Duodenal mucosa (tissue), 2 donors: ENCODE data around the gene TOR1AIP2.

ENCODE experiments used
- H3K27ac ChIP-seq: one replicate; pipeline ENCODE4 v1.7.0; 2013; ENCODE audit warnings: low read depth, low read length
- H3K27me3 ChIP-seq, 2 donors: one replicate each; pipeline ENCODE4 v1.7.0; 2013; ENCODE audit warnings: low read length in 2 of 2, control low read depth in 1 of 2; ENCODE audit not compliant: insufficient read depth in 2 of 2, control insufficient read depth in 1 of 2
- H3K36me3 ChIP-seq, 2 donors: one replicate each; pipeline ENCODE4 v1.7.0; 2013; ENCODE audit warnings: low read length in 2 of 2, control low read depth in 1 of 2; ENCODE audit not compliant: insufficient read depth in 2 of 2, control insufficient read depth in 1 of 2
- H3K4me1 ChIP-seq, 2 donors: one replicate each; pipeline ENCODE4 v1.7.0; 2013; ENCODE audit warnings: low read length in 2 of 2, control low read depth in 1 of 2; ENCODE audit not compliant: insufficient read depth in 2 of 2, control insufficient read depth in 1 of 2
- H3K4me3 ChIP-seq, 2 donors: one replicate each; pipeline ENCODE4 v1.7.0; 2013; ENCODE audit warnings: low read length in 2 of 2, low read depth in 1 of 2
- H3K9ac ChIP-seq, 2 donors: one replicate each; pipeline ENCODE4 v1.7.0; 2013; ENCODE audit warnings: low read length in 2 of 2, low read depth in 1 of 2
- H3K9me3 ChIP-seq, 2 donors: one replicate each; pipeline ENCODE4 v1.7.0; 2013; ENCODE audit warnings: low read length in 2 of 2, control low read depth in 1 of 2; ENCODE audit not compliant: control insufficient read depth in 1 of 2

The TOR1AIP2 gene

DNA sequence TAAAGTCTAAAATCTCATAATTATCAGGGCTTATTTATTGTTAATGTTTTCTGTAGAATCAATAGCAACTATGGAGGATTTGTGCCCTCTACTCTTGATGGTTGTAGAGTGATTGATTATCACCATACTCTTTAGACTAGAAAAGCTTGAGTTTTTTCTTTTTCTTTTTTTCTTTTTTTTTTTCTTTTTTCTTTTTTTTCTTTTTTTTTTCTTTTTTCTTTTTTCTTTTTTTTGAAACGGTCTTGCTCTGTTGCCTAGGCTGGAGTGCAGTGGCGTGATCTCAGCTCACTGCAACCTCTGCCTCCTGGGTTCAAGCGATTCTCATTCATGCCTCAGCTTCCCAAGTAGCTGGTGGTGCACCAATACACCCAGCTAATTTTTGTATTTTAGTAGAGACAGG lies 34.2 kb upstream of the TOR1AIP2 start:
- Histone ChIP-seq H3K4me1 (no peaks in the 10 kb centered on the region), H3K27ac (no peak overlapping the region), H3K27me3 (no peaks in the 10 kb centered on the region), H3K9ac (no peak overlapping the region), H3K36me3 (peaks cover 18 to 45% of the 10 kb centered on the region in 2 donors), H3K4me3 (no peak overlapping the region), H3K9me3 (no peaks in the 10 kb centered on the region)

DNA sequence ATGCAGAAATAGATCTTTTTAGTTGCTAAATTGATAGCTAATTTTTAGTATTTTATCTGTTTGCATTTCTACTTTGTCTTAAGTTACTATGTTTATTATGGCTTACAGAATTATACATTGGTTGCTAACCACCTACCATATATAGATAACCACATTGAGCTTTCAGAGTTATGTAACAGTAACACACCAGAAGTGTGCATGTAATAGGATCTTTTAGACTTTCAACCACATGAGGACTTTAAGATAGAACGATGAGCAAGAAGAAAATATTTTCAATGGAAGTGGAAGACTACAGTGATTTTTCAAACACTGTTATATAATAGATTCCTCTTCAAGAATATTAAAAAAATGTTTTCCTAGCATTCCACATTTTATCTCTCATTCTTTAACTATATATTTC lies 33.3 kb upstream of the TOR1AIP2 start:
- Histone ChIP-seq H3K27ac (no peak overlapping the region), H3K27me3 (no peaks in the 10 kb centered on the region), H3K9ac (no peak overlapping the region), H3K9me3 (no peaks in the 10 kb centered on the region), H3K4me1 (no peaks in the 10 kb centered on the region), H3K4me3 (no peak overlapping the region), H3K36me3 (peaks cover 18 to 48% of the 10 kb centered on the region in 2 donors)

DNA sequence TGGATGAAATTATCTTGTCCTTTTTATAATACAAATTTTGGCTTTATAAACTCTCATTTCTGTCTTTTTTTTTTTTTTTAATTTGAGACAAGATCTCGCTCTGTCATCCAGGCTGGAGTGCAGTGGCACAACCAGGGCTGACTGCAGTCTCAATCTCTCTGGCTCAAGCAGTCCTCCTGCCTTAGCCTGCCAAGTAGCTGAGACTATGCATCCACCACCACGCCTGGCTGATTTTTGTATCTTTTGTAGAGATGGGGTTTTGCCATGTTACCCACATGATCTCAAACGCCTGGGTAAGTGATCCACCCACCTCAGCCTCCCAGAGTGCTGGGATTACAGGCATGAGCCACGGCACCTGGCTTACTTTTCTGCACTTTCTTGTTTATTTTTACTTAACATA lies 12.0 kb upstream of the TOR1AIP2 start:
- H3K27me3 ChIP-seq, result no peaks in the 10 kb centered on the region
- H3K27ac ChIP-seq, result no peak overlapping the region
- peaks cover 9 to 54% of the 10 kb centered on the region in 2 donors for H3K36me3 ChIP-seq
- H3K9ac ChIP-seq, result no peak overlapping the region
- H3K9me3 ChIP-seq, result no peaks in the 10 kb centered on the region
- H3K4me3 ChIP-seq, result no peak overlapping the region
- H3K4me1 ChIP-seq, result peaks cover 9 to 10% of the 10 kb centered on the region in 2 donors

GRCh38 chr1:179888071-179888470 lies 10.5 kb upstream of the TOR1AIP2 start:
- no peak overlapping the region for H3K4me3 ChIP-seq
- peaks cover 9 to 44% of the 10 kb centered on the region in 2 donors for H3K36me3 ChIP-seq
- peaks cover 19 to 22% of the 10 kb centered on the region in 2 donors for H3K4me1 ChIP-seq
- no peaks in the 10 kb centered on the region for H3K27me3 ChIP-seq
- H3K9ac ChIP-seq, result no peak overlapping the region
- H3K9me3 ChIP-seq, result no peaks in the 10 kb centered on the region
- no peak overlapping the region for H3K27ac ChIP-seq

DNA sequence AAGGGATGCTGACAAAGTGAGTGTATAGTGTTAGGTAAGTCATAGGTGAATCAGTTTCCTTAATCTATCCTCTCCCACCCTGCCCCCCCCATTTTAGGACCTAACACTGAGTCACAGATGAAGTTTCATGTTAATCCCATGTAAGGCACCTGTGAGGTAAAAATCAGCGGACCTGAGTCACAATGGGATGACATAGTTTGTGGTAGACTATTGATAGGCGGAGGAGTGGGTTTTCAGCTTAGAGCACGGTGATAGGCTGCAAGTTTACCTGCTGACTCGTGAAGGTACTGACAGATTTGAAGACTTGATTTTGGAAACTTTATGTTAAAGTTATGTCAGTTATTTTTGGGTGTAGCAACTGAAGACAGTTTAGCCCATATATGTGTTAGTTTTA lies 6.1 kb upstream of the TOR1AIP2 start:
- Histone ChIP-seq H3K36me3 (peaks cover 4 to 12% of the 10 kb centered on the region in 2 donors), H3K4me1 (peaks cover 26 to 28% of the 10 kb centered on the region in 2 donors), H3K27me3 (no peaks in the 10 kb centered on the region), H3K27ac (no peak overlapping the region), H3K9ac (peak overlapping the region; percentile 95 to 98), H3K9me3 (no peaks in the 10 kb centered on the region), H3K4me3 (peak overlapping the region; percentile 94 to 98)

DNA sequence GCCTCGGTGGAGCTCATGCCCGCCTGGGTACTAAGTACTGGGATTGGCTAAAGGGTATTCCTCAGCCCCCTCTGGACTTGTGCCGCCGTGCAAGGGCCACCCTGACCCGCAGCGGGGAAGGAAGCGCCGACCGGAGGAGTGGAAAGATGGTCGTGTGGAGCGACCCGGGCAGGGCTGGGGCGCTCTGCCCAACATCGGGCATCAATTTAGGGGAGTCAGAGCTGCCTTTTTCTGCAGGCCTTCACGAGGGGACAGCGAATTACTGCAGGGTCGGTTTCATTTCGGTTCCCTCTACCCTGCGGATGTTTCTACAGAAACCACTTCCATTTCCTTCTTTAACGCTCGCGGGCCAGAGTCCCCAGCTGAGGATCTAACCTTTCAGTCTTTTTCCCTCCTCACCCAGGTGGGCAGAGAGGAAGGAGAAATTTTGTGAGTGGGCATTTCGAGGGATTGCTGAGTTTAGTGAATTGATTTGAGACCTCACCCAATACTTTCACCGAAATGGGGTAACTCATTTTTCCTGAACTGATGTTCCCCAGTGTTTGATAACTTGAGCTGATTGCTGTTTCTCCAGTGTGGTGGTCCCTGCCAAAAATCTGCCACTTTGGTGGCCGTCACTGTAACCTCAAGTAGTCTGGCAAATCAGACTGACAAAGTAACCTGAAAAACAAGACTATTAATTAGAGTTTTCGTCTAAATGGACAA lies 5.6 kb upstream of the TOR1AIP2 start:
- H3K4me3 ChIP-seq, result peak overlapping the region; percentile 94 to 98
- H3K9ac ChIP-seq, result peak overlapping the region; percentile 95 to 98
- H3K36me3 ChIP-seq, result peaks cover 4 to 12% of the 10 kb centered on the region in 2 donors
- H3K4me1 ChIP-seq, result peaks cover 28 to 30% of the 10 kb centered on the region in 2 donors
- no peaks in the 10 kb centered on the region for H3K9me3 ChIP-seq
- H3K27me3 ChIP-seq, result no peaks in the 10 kb centered on the region
- H3K27ac ChIP-seq, result peak overlapping the region; percentile 100

DNA sequence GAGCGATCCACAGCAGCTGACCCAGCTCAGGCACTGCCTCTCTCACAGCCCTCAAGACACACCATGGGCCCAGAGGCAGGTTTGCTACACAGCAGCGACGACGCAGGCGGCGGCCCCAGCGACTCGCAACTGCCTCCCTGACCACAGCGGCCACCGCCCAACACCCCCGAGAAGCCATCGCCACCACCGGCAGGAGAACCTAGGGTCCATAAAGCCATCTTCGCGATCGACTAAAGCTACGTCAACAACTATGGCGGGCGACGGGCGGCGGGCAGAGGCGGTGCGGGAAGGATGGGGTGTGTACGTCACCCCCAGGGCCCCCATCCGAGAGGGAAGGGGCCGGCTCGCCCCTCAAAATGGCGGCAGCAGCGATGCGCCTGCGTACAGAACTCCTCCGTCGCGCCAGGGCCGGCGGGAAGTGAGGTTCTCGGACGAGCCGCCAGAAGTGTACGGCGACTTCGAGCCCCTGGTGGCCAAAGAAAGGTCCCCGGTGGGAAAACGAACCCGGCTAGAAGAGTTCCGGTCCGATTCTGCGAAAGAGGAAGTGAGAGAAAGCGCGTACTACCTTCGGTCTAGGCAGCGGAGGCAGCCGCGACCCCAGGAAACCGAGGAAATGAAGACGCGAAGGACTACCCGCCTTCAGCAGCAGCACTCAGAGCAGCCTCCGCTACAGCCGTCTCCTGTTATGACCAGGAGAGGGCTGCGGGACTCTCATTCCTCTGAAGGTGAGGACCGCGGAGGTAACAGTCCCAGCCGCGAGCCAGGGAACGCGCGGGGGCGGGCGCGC lies 4.8 kb upstream of the TOR1AIP2 start, which contains the start of gene TOR1AIP1:
Gene TOR1AIP1 (plus strand): TSS at position 33 of the 787 bp plus-strand sequence. CDS start 218 bp downstream, at position 251.
- H3K9me3 ChIP-seq, result no peaks in the 10 kb centered on the region
- H3K4me3 ChIP-seq, result peak within 1 kb of the TSS; percentile 94 to 98
- no peaks in the 10 kb centered on the region for H3K27me3 ChIP-seq
- H3K4me1 ChIP-seq, result peaks cover 30 to 35% of the 10 kb centered on the region in 2 donors
- peak within 1 kb of the TSS; percentile 100 for H3K27ac ChIP-seq
- peaks cover 4 to 12% of the 10 kb centered on the region in 2 donors for H3K36me3 ChIP-seq
- H3K9ac ChIP-seq, result peak within 1 kb of the TSS; percentile 98 to 100

DNA sequence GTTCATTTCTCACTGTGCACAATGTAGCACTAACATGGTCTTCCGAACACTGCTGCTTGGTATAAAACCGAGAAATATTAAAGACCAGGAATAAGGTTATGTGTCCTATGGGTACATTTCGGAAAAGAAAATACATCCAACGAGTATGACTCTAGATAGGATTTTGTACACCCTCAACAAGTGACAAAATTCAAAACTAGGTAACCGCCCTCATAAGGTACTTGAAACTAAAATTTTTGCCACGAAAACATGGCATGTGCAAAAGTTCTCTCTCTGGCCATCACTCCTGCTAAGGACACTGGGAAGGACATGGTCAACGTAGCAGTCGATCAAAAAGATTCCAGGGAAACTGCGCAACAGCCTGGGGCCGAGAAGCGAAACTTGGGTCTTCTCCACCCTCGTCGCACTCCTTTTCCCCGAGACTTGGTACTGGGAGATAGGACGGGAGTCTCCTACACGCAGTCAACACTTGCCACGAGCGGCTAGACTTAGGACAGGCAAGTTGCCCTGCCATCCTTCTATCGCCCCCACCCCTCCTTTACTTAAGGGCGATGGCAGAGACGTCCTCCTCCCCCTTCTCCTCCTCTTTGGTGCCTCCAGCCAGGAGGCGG lies 4.1 kb upstream of the TOR1AIP2 start:
- Histone ChIP-seq H3K4me1 (peaks cover 34 to 36% of the 10 kb centered on the region in 2 donors), H3K9ac (peak overlapping the region; percentile 98 to 100), H3K27me3 (no peaks in the 10 kb centered on the region), H3K9me3 (no peaks in the 10 kb centered on the region), H3K36me3 (peaks cover 4 to 12% of the 10 kb centered on the region in 2 donors), H3K4me3 (peak overlapping the region; percentile 94 to 98), H3K27ac (peak overlapping the region; percentile 100)

GRCh38 chr1:179879797-179880196 lies 2.2 kb upstream of the TOR1AIP2 start:
- no peaks in the 10 kb centered on the region for H3K9me3 ChIP-seq
- H3K27ac ChIP-seq, result no peak overlapping the region
- no peak overlapping the region for H3K4me3 ChIP-seq
- H3K4me1 ChIP-seq, result peaks cover 34 to 37% of the 10 kb centered on the region in 2 donors
- no peaks in the 10 kb centered on the region for H3K27me3 ChIP-seq
- H3K36me3 ChIP-seq, result peaks cover 2% of the 10 kb centered on the region in 2 donors
- no peak overlapping the region for H3K9ac ChIP-seq

DNA sequence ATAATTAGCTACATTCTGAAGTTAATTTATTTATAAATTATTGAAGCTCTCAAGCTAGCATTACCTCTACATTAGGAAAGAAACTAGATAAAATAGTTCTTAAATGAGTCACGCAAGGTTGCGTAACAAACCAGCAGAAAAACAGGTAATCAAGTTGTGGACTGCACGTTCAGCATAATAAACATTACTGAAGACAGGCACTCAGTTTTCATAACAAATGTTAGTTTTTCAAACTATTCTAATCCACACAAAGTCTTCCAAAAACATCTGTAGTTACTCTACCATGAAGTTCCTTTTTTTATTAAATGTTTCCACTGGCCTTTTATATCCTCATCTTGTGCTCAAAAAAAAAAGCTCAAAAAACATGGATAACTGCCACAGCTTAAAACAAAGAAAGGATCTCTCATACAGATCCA lies 1.3 kb downstream of the TOR1AIP2 start:
- Histone ChIP-seq H3K36me3 (no peaks in the 10 kb centered on the region), H3K27ac (no peak overlapping the region), H3K27me3 (no peaks in the 10 kb centered on the region), H3K9me3 (no peaks in the 10 kb centered on the region), H3K4me1 (peaks cover 27 to 51% of the 10 kb centered on the region in 2 donors), H3K4me3 (peak overlapping the region; percentile 89 to 90), H3K9ac (peak overlapping the region in 1 of 2 donors; percentile 90)
